HG02763 (cell line): ENCODE data around the gene MEFV.
"Not testable (repeated sequence)": the region's sequence is repeated elsewhere in the genome, so short reads cannot be mapped to it uniquely, and the experiment has no call there.

Experiments used
- ATAC-seq: cut with Tn5 transposase; IDR thresholded peaks from one replicate; pipeline ENCODE4 v1.9.1; 2021; ENCODE audit warnings: mild to moderate bottlenecking, moderate library complexity; ENCODE audit not compliant: unreplicated experiment

Gene MEFV

GRCh38 chr16:3270718-3271117 lies 14.3 kb upstream of the MEFV start:
- not testable (repeated sequence) for ATAC-seq

GRCh38 chr16:3268294-3268693 lies 11.9 kb upstream of the MEFV start:
- ATAC-seq = no peak

GRCh38 chr16:3266873-3267537 lies 10.6 kb upstream of the MEFV start:
- no peak for ATAC-seq

GRCh38 chr16:3264137-3265036 lies 8.0 kb upstream of the MEFV start:
- peak; percentile 89 for ATAC-seq

GRCh38 chr16:3262517-3262916 lies 6.1 kb upstream of the MEFV start:
- ATAC-seq = no peak

GRCh38 chr16:3259836-3260235 lies 3.4 kb upstream of the MEFV start:
- ATAC-seq = no peak

GRCh38 chr16:3256866-3257465 lies 533 bp upstream of the MEFV start:
- no peak for ATAC-seq

- no peak for ATAC-seq
Measured at GRCh38 chr16:3254309-3254708, 2.1 kb downstream of the MEFV start.

- no peak for ATAC-seq
Measured at GRCh38 chr16:3252967-3253366, 3.5 kb downstream of the MEFV start.

GRCh38 chr16:3249451-3249850 lies 7.0 kb downstream of the MEFV start:
- no peak for ATAC-seq

GRCh38 chr16:3249020-3249419 lies 7.4 kb downstream of the MEFV start:
- no peak for ATAC-seq

- no peak for ATAC-seq
Measured at GRCh38 chr16:3248596-3248995, 7.8 kb downstream of the MEFV start.

GRCh38 chr16:3246876-3247275 lies 9.6 kb downstream of the MEFV start:
- no peak for ATAC-seq

GRCh38 chr16:3246002-3246401 lies 10.4 kb downstream of the MEFV start:
- ATAC-seq = no peak

GRCh38 chr16:3243882-3244281 lies 12.6 kb downstream of the MEFV start:
- ATAC-seq = no peak

GRCh38 chr16:3242709-3243108 lies 13.7 kb downstream of the MEFV start:
- ATAC-seq = no peak

GRCh38 chr16:3241761-3242160 lies 14.7 kb downstream of the MEFV start:
- ATAC-seq = no peak

GRCh38 chr16:3235856-3236669 lies 20.4 kb downstream of the MEFV start:
- no peak for ATAC-seq

GRCh38 chr16:3234857-3235561 lies 21.4 kb downstream of the MEFV start, which contains the start of gene ZNF200:
Gene ZNF200 (minus strand): TSS chr16:3235158. CDS start chr16:3233755, 1,403 bp downstream.
- peak; percentile 93 for ATAC-seq

- peak; percentile 14 for ATAC-seq
Measured at GRCh38 chr16:3234543-3234856, 21.9 kb downstream of the MEFV start.
